Stimulated activated CD8-positive, alpha-beta memory T cell treated with anti-CD3 and anti-CD28 coated beads, Interleukin-7, amount 100 ng/mL, for 1 hour (primary cell): ENCODE data around the gene CRIM1.

Experiments used
- DNase-seq, 2 donors: peaks; one replicate each; pipeline ENCODE4 v3.0.0-alpha.2; 2020; ENCODE audit warnings: low read depth in 2 of 2

Gene CRIM1

DNA sequence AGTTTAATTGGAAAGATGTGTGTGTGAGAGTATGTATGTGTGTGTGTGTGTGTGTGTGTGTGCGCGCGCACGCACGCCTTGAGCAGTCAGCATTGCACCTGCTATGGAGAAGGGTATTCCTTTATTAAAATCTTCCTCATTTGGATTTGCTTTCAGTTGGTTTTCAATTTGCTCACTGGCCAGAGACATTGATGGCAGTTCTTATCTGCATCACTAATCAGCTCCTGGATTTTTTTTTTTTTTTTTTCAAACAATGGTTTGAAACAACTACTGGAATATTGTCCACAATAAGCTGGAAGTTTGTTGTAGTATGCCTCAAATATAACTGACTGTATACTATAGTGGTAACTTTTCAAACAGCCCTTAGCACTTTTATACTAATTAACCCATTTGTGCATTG is 194.4 kb downstream of the CRIM1 start:
- DNase-seq: no peak

DNA sequence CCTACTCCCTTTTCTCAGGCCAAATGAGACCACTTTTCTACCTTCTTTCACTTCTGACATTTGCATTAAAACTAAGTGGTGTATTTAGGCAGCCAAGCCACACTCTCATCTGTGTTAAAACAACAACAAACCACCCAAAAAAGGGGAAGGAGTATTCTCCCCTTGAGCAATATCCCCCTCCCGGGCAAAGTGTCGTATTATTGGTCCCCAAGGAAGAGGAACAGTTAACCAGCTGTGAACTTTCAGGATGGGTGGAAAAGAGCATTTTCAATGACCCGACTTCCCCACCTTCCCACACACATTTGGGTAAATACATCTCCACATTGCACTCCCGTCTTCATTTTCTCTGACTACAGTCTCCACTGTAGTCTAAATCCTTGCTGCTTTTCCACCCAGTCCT is 198.1 kb downstream of the CRIM1 start:
- DNase-seq: no peak

GRCh38 chr2:36554531-36554930 is 199.0 kb downstream of the CRIM1 start:
- no peak for DNase-seq

DNA sequence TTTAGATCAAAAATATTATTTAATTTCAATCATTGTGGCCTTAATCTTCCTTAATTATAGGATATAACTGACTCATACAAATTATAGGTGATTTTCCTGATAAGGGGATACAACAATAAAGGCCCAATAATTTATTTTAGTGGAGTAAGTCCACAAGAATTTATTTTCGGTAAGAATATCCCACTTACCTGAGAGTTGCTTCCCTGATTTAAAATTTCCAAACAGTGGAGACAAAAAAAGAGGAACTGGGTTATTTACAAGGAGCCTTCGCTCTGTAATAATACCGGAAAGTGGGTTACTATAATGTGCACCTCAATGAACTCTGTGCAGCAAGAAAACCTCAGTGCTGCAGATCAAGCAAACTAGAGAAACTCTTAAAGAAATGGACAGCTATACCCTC is 200.2 kb downstream of the CRIM1 start:
- no peak for DNase-seq

- no peak for DNase-seq
Observed at GRCh38 chr2:36556842-36557241, 201.3 kb downstream of the CRIM1 start.

DNA sequence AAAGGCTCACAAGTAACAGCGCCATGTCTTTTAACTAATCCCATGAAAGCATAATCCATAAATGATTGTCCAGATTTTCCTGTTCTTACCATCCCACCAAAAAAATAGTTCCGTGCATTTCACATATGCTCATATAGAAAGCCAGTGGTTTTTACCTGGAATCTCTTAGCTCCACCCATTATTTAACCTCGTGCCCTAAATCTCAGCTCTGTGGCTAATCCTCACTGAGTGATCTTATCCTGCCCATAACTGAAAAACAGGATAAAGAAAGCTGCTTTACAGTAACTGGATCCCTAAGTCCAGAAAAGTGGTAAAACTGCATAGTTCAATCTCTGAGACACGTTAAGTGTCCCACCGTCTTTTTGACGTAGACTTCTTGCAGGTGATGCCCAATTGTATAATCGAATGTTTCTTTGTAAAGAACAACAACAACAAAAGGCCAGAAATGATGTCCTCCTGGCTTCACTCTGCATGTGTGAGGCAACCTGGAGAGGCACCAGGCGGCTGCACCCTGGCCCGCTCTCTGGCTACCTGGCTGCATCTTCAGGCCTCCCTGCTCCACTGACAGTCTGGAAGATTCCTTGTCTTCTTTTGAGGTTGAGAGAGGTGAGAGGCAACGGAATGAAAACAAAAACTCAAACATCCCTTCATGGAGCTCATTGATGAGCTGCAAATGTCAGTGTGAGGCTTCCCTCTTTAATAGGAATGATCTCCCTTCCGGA is 203.8 kb downstream of the CRIM1 start:
- no peak for DNase-seq

GRCh38 chr2:36560726-36561125 is 205.1 kb downstream of the CRIM1 start:
- DNase-seq: no peak

GRCh38 chr2:36561237-36561944 is 205.8 kb downstream of the CRIM1 start:
- no peak for DNase-seq

DNA sequence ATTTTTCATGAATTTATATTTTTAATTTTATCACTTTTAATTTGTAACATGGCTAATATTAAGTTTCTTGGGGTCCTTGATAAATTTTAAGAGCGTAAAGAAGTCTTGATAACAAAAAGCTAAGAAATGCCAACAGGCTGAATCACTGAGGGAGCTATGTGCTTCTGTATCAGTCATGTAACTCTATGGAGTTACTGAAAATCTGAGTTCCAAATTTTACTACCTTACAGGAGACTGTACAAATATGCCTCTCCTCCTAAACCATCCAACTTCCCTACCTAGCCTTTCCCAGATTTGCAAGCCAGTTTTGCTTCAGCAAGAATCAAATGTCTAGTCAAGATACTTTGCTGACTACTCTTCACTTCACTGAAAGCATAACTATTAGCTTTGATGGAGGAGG is 206.7 kb downstream of the CRIM1 start:
- DNase-seq: no peak

DNA sequence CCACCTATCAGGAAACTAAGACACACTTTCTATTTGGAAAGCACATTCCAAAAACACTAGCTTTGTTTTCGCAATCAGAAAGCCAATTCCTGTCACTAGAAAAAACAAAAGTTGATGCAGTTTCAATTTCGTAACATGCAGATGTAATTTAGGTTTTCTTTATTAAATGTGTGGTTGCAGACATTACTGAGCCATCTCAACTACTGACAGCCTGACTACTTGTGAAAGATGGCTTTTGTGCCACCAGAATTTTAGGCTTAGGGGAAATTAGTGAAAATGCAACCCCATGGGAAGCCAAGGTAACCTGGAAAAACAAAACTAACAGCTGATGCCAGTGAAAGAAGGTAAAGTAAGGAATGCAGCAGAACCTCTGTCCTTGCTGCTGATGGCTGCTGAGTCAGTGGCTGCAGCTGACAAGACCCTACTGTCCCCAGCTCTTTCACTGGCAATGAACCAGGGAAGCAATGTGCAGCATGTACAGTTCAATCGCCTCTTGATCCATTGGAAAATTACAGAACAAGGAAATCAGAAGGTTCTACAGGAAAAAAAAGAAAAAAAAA is 207.5 kb downstream of the CRIM1 start:
- DNase-seq: no peak

GRCh38 chr2:36564377-36564930 is 208.9 kb downstream of the CRIM1 start:
- no peak for DNase-seq

GRCh38 chr2:36565712-36566111 is 210.1 kb downstream of the CRIM1 start:
- DNase-seq: no peak

DNA sequence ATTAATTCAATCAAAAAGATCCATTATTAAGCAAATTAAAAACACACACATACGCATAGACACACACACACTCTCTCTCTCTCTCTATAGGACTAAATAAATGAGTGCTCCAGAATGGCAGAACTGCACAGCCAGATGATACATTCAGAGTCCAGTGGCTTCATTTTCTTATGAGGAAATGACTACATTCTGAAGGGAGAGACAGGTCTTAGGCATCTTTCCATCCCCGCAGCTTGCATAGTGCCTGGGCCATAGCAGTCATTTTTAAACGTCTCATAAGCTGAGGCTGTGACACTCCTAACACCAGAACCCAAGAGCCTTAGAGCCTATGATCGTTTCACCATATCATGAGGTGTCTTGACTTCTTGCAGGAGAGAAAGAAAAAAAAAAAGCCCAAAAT is 211.3 kb downstream of the CRIM1 start:
- DNase-seq: no peak

GRCh38 chr2:36567711-36568408 is 212.3 kb downstream of the CRIM1 start:
- DNase-seq: no peak

DNA sequence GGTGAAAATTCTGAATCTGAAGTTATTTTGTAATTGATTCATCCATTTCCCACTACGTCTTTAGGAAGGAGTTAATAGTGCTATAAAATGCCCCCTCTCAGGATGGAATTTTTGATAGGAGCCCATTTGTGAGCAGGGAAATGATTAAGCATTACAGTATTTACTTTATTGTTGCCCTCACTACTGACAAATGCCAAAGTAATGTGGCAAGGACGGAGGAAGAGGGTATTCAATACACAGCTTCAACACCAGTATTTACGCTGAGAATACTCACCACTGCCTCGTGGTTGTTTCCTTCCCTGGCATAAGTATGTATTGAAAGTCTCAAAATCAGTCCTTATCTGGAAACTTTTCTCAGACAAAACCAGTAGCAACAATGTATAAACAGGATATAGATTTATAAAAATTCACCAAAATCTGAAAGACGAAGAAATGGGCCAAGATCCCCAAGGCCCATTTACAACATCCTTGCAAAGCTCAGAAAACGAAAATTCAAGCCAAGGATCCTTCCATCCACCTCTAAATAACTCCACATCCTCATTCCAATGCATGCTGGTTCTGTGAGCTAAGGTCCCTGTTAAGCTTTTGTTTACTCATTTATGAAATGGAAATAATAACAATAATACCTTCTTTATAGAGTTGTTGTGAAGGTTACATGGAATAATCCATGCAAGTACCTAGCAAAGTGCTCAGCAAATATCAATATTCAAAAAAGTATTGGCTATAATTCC is 213.1 kb downstream of the CRIM1 start:
- DNase-seq: no peak

DNA sequence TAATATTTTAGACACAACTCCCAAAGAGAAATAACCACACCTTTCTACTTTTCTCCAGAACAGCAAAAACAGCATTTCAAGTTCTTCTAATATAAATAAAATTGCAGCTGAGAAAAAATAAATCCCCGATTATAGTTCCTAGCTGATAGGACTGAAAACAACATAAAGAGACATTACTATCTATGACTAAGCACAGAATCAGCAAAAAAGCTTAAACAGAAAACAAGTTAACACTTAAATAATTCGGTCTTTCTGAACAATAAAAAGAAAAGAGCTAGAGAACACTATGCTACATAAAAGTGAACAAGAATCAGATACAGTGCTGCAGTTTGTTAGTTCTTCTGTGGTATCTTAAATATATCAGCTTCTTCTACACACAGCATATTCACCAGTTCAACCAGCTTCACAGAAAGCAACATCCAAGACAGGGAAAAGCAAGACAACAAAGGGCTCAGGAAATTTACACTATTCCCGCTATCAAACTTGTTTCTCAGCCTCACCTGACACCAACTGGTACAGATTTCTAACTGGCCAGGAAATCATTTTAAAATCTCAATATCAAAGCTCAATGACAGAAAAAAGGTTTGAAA is 213.8 kb downstream of the CRIM1 start:
- DNase-seq: no peak

GRCh38 chr2:36570416-36570815 is 214.8 kb downstream of the CRIM1 start:
- no peak for DNase-seq

GRCh38 chr2:36572054-36572718 is 216.6 kb downstream of the CRIM1 start:
- no peak for DNase-seq

- DNase-seq: no peak
Observed at GRCh38 chr2:36572719-36573059, 217.1 kb downstream of the CRIM1 start.

DNA sequence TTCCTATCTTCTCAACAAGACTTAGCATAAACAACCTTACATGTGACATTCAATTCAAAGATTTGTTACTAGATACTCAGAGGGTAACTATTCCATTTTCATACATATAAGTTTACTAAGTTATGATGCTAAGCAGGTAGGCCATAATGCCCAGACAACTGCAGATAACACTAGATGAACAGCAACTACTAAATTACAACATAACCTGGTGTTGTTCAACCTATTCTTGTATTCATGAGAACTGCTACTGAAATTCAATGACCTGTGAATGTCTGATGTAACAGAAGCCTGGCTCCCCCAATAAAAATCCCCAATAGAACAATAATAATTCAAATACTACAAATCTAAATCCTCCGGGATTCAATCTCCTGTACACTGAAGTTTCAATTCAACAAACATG is 217.6 kb downstream of the CRIM1 start:
- no peak for DNase-seq

DNA sequence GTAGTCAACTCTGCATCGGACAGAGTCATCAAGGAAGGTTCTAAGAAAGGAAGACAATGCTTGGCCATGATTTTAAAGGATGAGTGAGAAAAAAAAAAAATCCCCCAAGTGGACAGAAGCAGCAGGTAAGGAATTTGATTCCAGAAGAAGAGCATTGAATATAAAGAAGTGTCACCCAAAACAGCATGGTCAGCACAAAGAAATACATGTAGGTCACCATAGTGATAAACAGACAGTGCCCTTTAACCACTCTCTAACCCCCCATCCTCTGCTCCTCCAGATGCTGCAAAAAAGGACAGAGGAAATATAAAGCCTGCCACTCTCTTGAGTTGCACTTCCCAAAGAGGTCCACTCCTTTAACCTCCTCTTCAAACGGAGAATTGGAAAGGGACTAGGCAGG is 219.0 kb downstream of the CRIM1 start:
- no peak for DNase-seq
